ENCODE data around the gene CCDC28B.

The CCDC28B gene

DNA sequence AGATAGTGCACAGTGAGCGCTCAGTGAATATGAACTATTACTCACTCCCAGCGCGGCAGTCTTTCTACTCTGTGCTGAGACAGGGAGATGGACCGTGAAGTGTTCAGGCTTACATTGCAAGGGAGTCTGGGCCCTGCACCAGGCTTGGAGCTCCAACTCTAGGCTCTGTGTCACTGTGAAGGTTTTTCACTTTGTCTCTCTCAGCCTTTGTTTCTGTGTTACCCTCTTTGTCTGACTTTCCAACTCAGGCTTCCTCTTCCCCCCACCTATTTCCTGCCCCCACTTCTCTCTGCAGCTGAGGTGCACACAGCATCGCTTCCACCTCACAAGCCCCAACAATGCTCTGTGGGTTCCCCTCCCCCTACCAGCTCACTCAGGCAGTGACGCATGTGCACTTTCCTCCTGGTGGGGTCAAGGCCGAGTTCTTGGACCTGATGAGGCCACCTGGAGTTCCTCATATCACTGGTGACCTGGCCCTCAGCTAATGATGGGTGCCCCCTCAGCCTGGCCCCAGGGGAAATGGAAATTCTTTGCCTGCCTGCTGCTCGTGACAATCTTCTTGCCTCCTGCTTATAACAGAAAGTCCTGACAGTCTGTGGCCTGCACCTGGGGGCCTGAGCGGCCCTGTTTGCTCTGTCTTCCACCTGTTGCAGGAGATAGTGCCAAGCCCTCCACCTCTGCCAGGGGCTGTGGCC, 49.6 kb downstream of the CCDC28B start:
- no peaks in the 10 kb centered on the region for H3K9me3 ChIP-seq (ENCODE audit: control insufficient read depth, insufficient read depth, low read length)
- no peaks in the 10 kb centered on the region for H3K36me3 ChIP-seq (ENCODE audit: control insufficient read depth, insufficient read depth, low read length)
- H3K4me1 ChIP-seq (ENCODE audit: control insufficient read depth, insufficient read depth, low read length) = no peaks in the 10 kb centered on the region
- no peaks in the 10 kb centered on the region for H3K27me3 ChIP-seq (ENCODE audit: control insufficient read depth, insufficient read depth, low read length)
- no peak overlapping the region for H3K9ac ChIP-seq (ENCODE audit: low read depth, low read length)
- no peak overlapping the region for H3K4me3 ChIP-seq (ENCODE audit: low read depth, low read length)

DNA sequence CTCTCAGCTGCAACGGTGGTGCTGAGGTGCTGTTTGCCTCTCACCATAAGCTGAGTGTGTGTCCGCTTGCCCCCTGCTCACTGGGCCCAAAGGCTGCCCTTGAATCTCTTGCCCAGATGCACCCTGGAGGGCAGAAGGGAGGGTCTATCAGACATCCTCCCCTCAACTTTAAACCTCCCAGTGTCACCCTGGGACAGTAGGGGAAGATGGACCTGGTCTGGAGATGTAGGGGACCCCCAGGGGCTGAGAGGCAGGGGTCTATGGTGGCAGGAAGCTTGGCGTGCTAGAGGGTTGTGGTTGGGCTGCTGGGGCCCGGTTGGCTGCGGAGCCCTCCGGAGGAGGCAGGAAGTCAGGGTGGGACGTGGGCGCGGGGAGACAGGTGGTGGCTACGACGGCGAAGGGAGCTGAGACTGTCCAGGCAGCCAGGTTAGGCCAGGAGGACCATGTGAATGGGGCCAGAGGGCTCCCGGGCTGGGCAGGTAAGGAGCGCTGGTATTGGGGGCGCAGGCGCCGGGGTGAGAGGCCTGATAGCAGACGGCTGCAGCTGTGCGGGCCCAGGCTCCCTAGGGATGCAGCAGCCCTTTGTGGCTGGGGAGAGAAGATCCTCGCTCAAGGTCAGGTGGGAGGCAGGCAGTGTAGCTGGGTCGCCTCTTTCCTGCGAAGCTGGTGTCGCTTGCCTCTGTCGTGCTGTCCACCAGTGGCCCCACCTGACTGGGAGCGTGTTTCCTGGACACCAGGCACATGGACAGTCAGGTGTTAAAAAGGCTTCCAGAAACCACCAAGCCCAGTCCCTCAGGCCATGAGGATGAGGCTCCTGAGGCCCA, 50.7 kb downstream of the CCDC28B start, which contains the start of gene LCK:
LCK (plus strand) TSS at position 373 of the 824 bp plus-strand sequence. CDS start 23,065 bp downstream, outside the sequence.
- Histone ChIP-seq H3K9ac (ENCODE audit: low read depth, low read length) (no peak within 1 kb of the TSS), H3K36me3 (ENCODE audit: control insufficient read depth, insufficient read depth, low read length) (no peaks in the 10 kb centered on the region), H3K4me3 (ENCODE audit: low read depth, low read length) (no peak within 1 kb of the TSS), H3K27me3 (ENCODE audit: control insufficient read depth, insufficient read depth, low read length) (no peaks in the 10 kb centered on the region), H3K4me1 (ENCODE audit: control insufficient read depth, insufficient read depth, low read length) (no peaks in the 10 kb centered on the region), H3K9me3 (ENCODE audit: control insufficient read depth, insufficient read depth, low read length) (no peaks in the 10 kb centered on the region)
